Stimulated activated memory B cell treated with anti-CD40 and anti-IgM and Interleukin-4, amounts not matched to agents 10 μg/mL and 1 μg/mL and 100 μg/mL, for 72 hours (primary cell): ENCODE measurements around the gene SHROOM2.
"Not testable (repeated sequence)": the region's sequence is repeated elsewhere in the genome, so short reads cannot be mapped to it uniquely, and the experiment has no call there.

Experiments
- ATAC-seq: fragments of 150-1000 bp; cut with Tn5 transposase; 2 replicates; pipeline ENCODE4 v1.10.0; 2021
- H3K27ac Mint-ChIP-seq: one replicate; pipeline ENCODE4 v1.8.0; 2022; ENCODE audit warnings: mild to moderate bottlenecking, mixed read lengths
- H3K27me3 Mint-ChIP-seq: one replicate; pipeline ENCODE4 v1.8.0; 2022; ENCODE audit warnings: mixed read lengths
- H3K36me3 Mint-ChIP-seq: one replicate; pipeline ENCODE4 v1.8.0; 2022; ENCODE audit warnings: mixed read lengths
- H3K4me1 Mint-ChIP-seq: one replicate; pipeline ENCODE4 v1.8.0; 2022; ENCODE audit warnings: mixed read lengths
- H3K4me3 Mint-ChIP-seq: one replicate; pipeline ENCODE4 v1.8.0; 2022; ENCODE audit warnings: mild to moderate bottlenecking, moderate library complexity, mixed read lengths
- H3K9me3 Mint-ChIP-seq: one replicate; pipeline ENCODE4 v1.8.0; 2022; ENCODE audit warnings: mixed read lengths

SHROOM2 gene

GRCh38 chrX:9768321-9768839 is 17.8 kb upstream of the SHROOM2 start:
- H3K4me1 Mint-ChIP-seq, ATAC-seq, H3K4me3 Mint-ChIP-seq, H3K36me3 Mint-ChIP-seq, H3K27me3 Mint-ChIP-seq, H3K9me3 Mint-ChIP-seq, H3K27ac Mint-ChIP-seq: not testable (repeated sequence)

GRCh38 chrX:9770319-9770718 is 15.9 kb upstream of the SHROOM2 start:
- no peak for ATAC-seq
- no peak overlapping the region for H3K27ac Mint-ChIP-seq
- H3K9me3 Mint-ChIP-seq: no peaks in the 10 kb centered on the region
- H3K36me3 Mint-ChIP-seq: no peaks in the 10 kb centered on the region
- peaks cover 6% of the 10 kb centered on the region for H3K27me3 Mint-ChIP-seq
- no peaks in the 10 kb centered on the region for H3K4me1 Mint-ChIP-seq
- H3K4me3 Mint-ChIP-seq: no peak overlapping the region

GRCh38 chrX:9772943-9773342 is 13.3 kb upstream of the SHROOM2 start:
- Mint-ChIP-seq H3K9me3 (no peaks in the 10 kb centered on the region), H3K36me3 (no peaks in the 10 kb centered on the region), H3K27ac (no peak overlapping the region), H3K4me3 (no peak overlapping the region), H3K4me1 (no peaks in the 10 kb centered on the region), H3K27me3 (peaks cover 12% of the 10 kb centered on the region)
- no peak for ATAC-seq

GRCh38 chrX:9775930-9776329 is 10.3 kb upstream of the SHROOM2 start:
- no peak overlapping the region for H3K4me3 Mint-ChIP-seq
- H3K27ac Mint-ChIP-seq: no peak overlapping the region
- ATAC-seq: peak; percentile 12
- no peaks in the 10 kb centered on the region for H3K4me1 Mint-ChIP-seq
- H3K36me3 Mint-ChIP-seq: no peaks in the 10 kb centered on the region
- peaks cover 30% of the 10 kb centered on the region for H3K27me3 Mint-ChIP-seq
- H3K9me3 Mint-ChIP-seq: no peaks in the 10 kb centered on the region

- Mint-ChIP-seq H3K27me3 (peaks cover 19% of the 10 kb centered on the region), H3K4me1 (no peaks in the 10 kb centered on the region), H3K4me3 (no peak overlapping the region), H3K27ac (no peak overlapping the region), H3K9me3 (no peaks in the 10 kb centered on the region), H3K36me3 (no peaks in the 10 kb centered on the region)
- no peak for ATAC-seq
Measured at GRCh38 chrX:9781941-9782340, 4.3 kb upstream of the SHROOM2 start.

GRCh38 chrX:9784332-9784731 is 1.9 kb upstream of the SHROOM2 start:
- H3K27ac Mint-ChIP-seq: no peak overlapping the region
- ATAC-seq: no peak
- H3K4me3 Mint-ChIP-seq: no peak overlapping the region
- H3K4me1 Mint-ChIP-seq: no peaks in the 10 kb centered on the region
- H3K27me3 Mint-ChIP-seq: peaks cover 16% of the 10 kb centered on the region
- H3K9me3 Mint-ChIP-seq: no peaks in the 10 kb centered on the region
- H3K36me3 Mint-ChIP-seq: no peaks in the 10 kb centered on the region

GRCh38 chrX:9785254-9785943 is 830 bp upstream of the SHROOM2 start:
- H3K27ac Mint-ChIP-seq: no peak overlapping the region
- peaks cover 12% of the 10 kb centered on the region for H3K27me3 Mint-ChIP-seq
- ATAC-seq: no peak
- no peaks in the 10 kb centered on the region for H3K36me3 Mint-ChIP-seq
- no peaks in the 10 kb centered on the region for H3K4me1 Mint-ChIP-seq
- H3K4me3 Mint-ChIP-seq: no peak overlapping the region
- H3K9me3 Mint-ChIP-seq: no peaks in the 10 kb centered on the region

- Mint-ChIP-seq H3K36me3 (no peaks in the 10 kb centered on the region), H3K4me3 (peak overlapping the region; percentile 48), H3K27ac (no peak overlapping the region), H3K9me3 (no peaks in the 10 kb centered on the region), H3K27me3 (peaks cover 12% of the 10 kb centered on the region), H3K4me1 (no peaks in the 10 kb centered on the region)
- no peak for ATAC-seq
Measured at GRCh38 chrX:9786798-9787635, 788 bp downstream of the SHROOM2 start.

- no peaks in the 10 kb centered on the region for H3K4me1 Mint-ChIP-seq
- no peaks in the 10 kb centered on the region for H3K36me3 Mint-ChIP-seq
- H3K9me3 Mint-ChIP-seq: no peaks in the 10 kb centered on the region
- peaks cover 12% of the 10 kb centered on the region for H3K27me3 Mint-ChIP-seq
- H3K4me3 Mint-ChIP-seq: no peak overlapping the region
- no peak for ATAC-seq
- no peak overlapping the region for H3K27ac Mint-ChIP-seq
Measured at GRCh38 chrX:9788911-9789310, 2.7 kb downstream of the SHROOM2 start.

GRCh38 chrX:9789555-9789954 is 3.3 kb downstream of the SHROOM2 start:
- no peak overlapping the region for H3K4me3 Mint-ChIP-seq
- no peak for ATAC-seq
- no peak overlapping the region for H3K27ac Mint-ChIP-seq
- no peaks in the 10 kb centered on the region for H3K9me3 Mint-ChIP-seq
- H3K36me3 Mint-ChIP-seq: no peaks in the 10 kb centered on the region
- no peaks in the 10 kb centered on the region for H3K4me1 Mint-ChIP-seq
- peaks cover 12% of the 10 kb centered on the region for H3K27me3 Mint-ChIP-seq

GRCh38 chrX:9790866-9791265 is 4.6 kb downstream of the SHROOM2 start:
- peaks cover 7% of the 10 kb centered on the region for H3K36me3 Mint-ChIP-seq
- peaks cover 6% of the 10 kb centered on the region for H3K9me3 Mint-ChIP-seq
- no peak overlapping the region for H3K27ac Mint-ChIP-seq
- no peaks in the 10 kb centered on the region for H3K4me1 Mint-ChIP-seq
- no peak overlapping the region for H3K4me3 Mint-ChIP-seq
- ATAC-seq: no peak
- H3K27me3 Mint-ChIP-seq: peaks cover 24% of the 10 kb centered on the region

- H3K4me3 Mint-ChIP-seq: no peak overlapping the region
- H3K4me1 Mint-ChIP-seq: no peaks in the 10 kb centered on the region
- H3K27ac Mint-ChIP-seq: no peak overlapping the region
- no peak for ATAC-seq
- H3K9me3 Mint-ChIP-seq: peaks cover 7% of the 10 kb centered on the region
- peaks cover 14% of the 10 kb centered on the region for H3K27me3 Mint-ChIP-seq
- H3K36me3 Mint-ChIP-seq: peaks cover 7% of the 10 kb centered on the region
Measured at GRCh38 chrX:9794495-9794894, 8.3 kb downstream of the SHROOM2 start.

- Mint-ChIP-seq H3K36me3 (peaks cover 13% of the 10 kb centered on the region), H3K4me3 (no peak overlapping the region), H3K9me3 (peaks cover 13% of the 10 kb centered on the region), H3K4me1 (no peaks in the 10 kb centered on the region), H3K27ac (no peak overlapping the region), H3K27me3 (peaks cover 22% of the 10 kb centered on the region)
- ATAC-seq: no peak
Measured at GRCh38 chrX:9797384-9798360, 11.4 kb downstream of the SHROOM2 start.

- Mint-ChIP-seq H3K27ac (no peak overlapping the region), H3K4me1 (no peaks in the 10 kb centered on the region), H3K36me3 (peaks cover 7% of the 10 kb centered on the region), H3K9me3 (peaks cover 7% of the 10 kb centered on the region), H3K4me3 (no peak overlapping the region), H3K27me3 (peaks cover 10% of the 10 kb centered on the region)
- ATAC-seq: no peak
Measured at GRCh38 chrX:9802737-9803136, 16.5 kb downstream of the SHROOM2 start.

GRCh38 chrX:9804444-9804843 is 18.2 kb downstream of the SHROOM2 start:
- H3K36me3 Mint-ChIP-seq: peaks cover 7% of the 10 kb centered on the region
- no peak overlapping the region for H3K4me3 Mint-ChIP-seq
- H3K9me3 Mint-ChIP-seq: peaks cover 7% of the 10 kb centered on the region
- peaks cover 8% of the 10 kb centered on the region for H3K27me3 Mint-ChIP-seq
- no peaks in the 10 kb centered on the region for H3K4me1 Mint-ChIP-seq
- no peak for ATAC-seq
- no peak overlapping the region for H3K27ac Mint-ChIP-seq
